A549 (cell line): Measurements from ENCODE around the gene YDJC. TPM values are rescaled to one million over a fixed set of nuclear protein-coding genes. Genes with fewer than 3 reads are reported as not detected.
A peak's percentile ranks its signal among the peaks of the same experiment; 100 is the strongest.

Experiments used
- ATAC-seq, 2 experiments: fragments of 200-7000 bp in 1 of 2; fragments of >200 bp in 1 of 2; cut with Nextera tagmentation in 1 of 2; cut with Tn5 transposase in 1 of 2; 3 replicates each; pipeline versions ENCODE4 v1.8.0 to v1.9.1; 2018 to 2020; ENCODE audit warnings: mild to moderate bottlenecking in 1 of 2, moderate library complexity in 1 of 2
- CTCF ChIA-PET: fragments of 300-600 bp; sonication (Branson Sonifier 250); formaldehyde crosslinking; extraction: SDS; loops from one replicate; lab custom pipeline; 2021; ENCODE audit warnings: antibody characterized with exemption, inconsistent platforms; lab: Yijun Ruan, JAX
- POLR2A ChIA-PET: fragments of 350-600 bp; formaldehyde crosslinking; extraction: SDS; loops from one replicate; lab custom pipeline; 2021; ENCODE audit warnings: antibody characterized with exemption, inconsistent platforms; lab: Yijun Ruan, JAX
- DNase-seq, 2 experiments: peaks; one replicate each; pipeline versions ENCODE4 v3.0.0 to v3.0.0-alpha.2; 2011 to 2016; ENCODE audit warnings: low read depth in 1 of 2, low spot score in 1 of 2
- FAIRE-seq: peaks from 2 replicates; lab custom pipeline; 2011; peaks lifted over from hg19 to GRCh38; lab: Jason Lieb, UNC
- H3K27ac ChIP-seq, 2 experiments: fragments of >200 bp; sonication (Bioruptor Twin); formaldehyde crosslinking; 3 replicates each; pipeline ENCODE4 v1.5.1; 2016 to 2017
- H3K4me1 ChIP-seq: fragments of >200 bp; sonication (Bioruptor Twin); formaldehyde crosslinking; 3 replicates; pipeline ENCODE4 v1.6.1; 2016
- H3K4me2 ChIP-seq: fragments of >200 bp; sonication (Bioruptor Twin); formaldehyde crosslinking; 3 replicates; pipeline ENCODE4 v1.6.1; 2016
- H3K4me3 ChIP-seq: fragments of >200 bp; sonication (Bioruptor Twin); formaldehyde crosslinking; 3 replicates; pipeline ENCODE4 v1.5.1; 2016
- H3K9me3 ChIP-seq: fragments of >200 bp; sonication (Bioruptor Twin); formaldehyde crosslinking; 3 replicates; pipeline ENCODE4 v1.6.1; 2016
- BHLHE40 ChIP-seq: IDR thresholded peaks from 2 replicates; pipeline ENCODE4 v1.6.1; 2012; ENCODE audit warnings: low read depth, low read length, inconsistent platforms
- CBX2 ChIP-seq: fragments of 200-600 bp; sonication (generic); IDR thresholded peaks from 2 replicates; pipeline ENCODE4 v1.6.1; 2016; ENCODE audit warnings: low read depth, mild to moderate bottlenecking, borderline replicate concordance
- CBX8 ChIP-seq: fragments of 200-600 bp; sonication (generic); IDR thresholded peaks from 2 replicates; pipeline ENCODE4 v1.6.1; 2016
- EP300 ChIP-seq, 2 experiments: fragments of >200 bp; sonication (Bioruptor Twin); formaldehyde crosslinking; IDR thresholded peaks; 2 replicates in 1 of 2; 3 replicates in 1 of 2; pipeline ENCODE4 v1.6.1; 2016 to 2017
- GATA3 ChIP-seq: IDR thresholded peaks from 2 replicates; pipeline ENCODE4 v1.6.1; 2012; ENCODE audit warnings: borderline replicate concordance
- HEYL ChIP-seq: fragments of 250-450 bp; sonication (Bioruptor Pico); IDR thresholded peaks from 2 replicates; pipeline ENCODE4 v1.8.0; 2021; ENCODE audit warnings: mild to moderate bottlenecking, moderate library complexity
- HOXB5 ChIP-seq: fragments of 250-450 bp; sonication (Bioruptor Pico); IDR thresholded peaks from 2 replicates; pipeline ENCODE4 v1.5.0; 2020; ENCODE audit warnings: mild to moderate bottlenecking, moderate library complexity
- JUNB ChIP-seq: fragments of >200 bp; sonication (Bioruptor Twin); formaldehyde crosslinking; IDR thresholded peaks from 2 replicates; pipeline ENCODE4 v1.6.1; 2016
- KDM1A ChIP-seq: fragments of 200-600 bp; sonication (generic); IDR thresholded peaks from 2 replicates; pipeline ENCODE4 v1.6.1; 2016; ENCODE audit warnings: low read depth, mild to moderate bottlenecking
- MAFK ChIP-seq: fragments of 450-650 bp; IDR thresholded peaks from 2 replicates; pipeline ENCODE4 v1.6.1; 2014; ENCODE audit not compliant: partially characterized antibody
- PHF8 ChIP-seq: fragments of 200-600 bp; sonication (generic); IDR thresholded peaks from 2 replicates; pipeline ENCODE4 v1.6.1; 2016; ENCODE audit warnings: low read depth, mild to moderate bottlenecking, antibody characterized with exemption, moderate library complexity, borderline replicate concordance
- RAD21 ChIP-seq, 2 experiments: fragments of >200 bp in 1 of 2; sonication (Bioruptor Twin) in 1 of 2; formaldehyde crosslinking in 1 of 2; IDR thresholded peaks in 1 of 2; conservative IDR thresholded peaks in 1 of 2; 2 replicates in 1 of 2; 3 replicates in 1 of 2; pipeline ENCODE4 v1.6.1; 2012 to 2018; ENCODE audit warnings: inconsistent platforms in 1 of 2
- RARB ChIP-seq: fragments of 250-450 bp; sonication (Bioruptor Pico); IDR thresholded peaks from 2 replicates; pipeline ENCODE4 v1.8.0; 2021; ENCODE audit warnings: mild to moderate bottlenecking, moderate library complexity
- RCOR1 ChIP-seq: fragments of 150-350 bp; IDR thresholded peaks from 2 replicates; pipeline ENCODE4 v1.6.1; 2014; ENCODE audit warnings: antibody characterized with exemption, low read length, low read depth
- SMC3 ChIP-seq: fragments of >200 bp; sonication (Bioruptor Twin); formaldehyde crosslinking; IDR thresholded peaks from 3 replicates; pipeline ENCODE4 v1.6.1; 2018; ENCODE audit warnings: inconsistent platforms
- ZSCAN20 ChIP-seq: fragments of 250-450 bp; sonication (Bioruptor Pico); IDR thresholded peaks from 2 replicates; pipeline ENCODE4 v1.8.0; 2022; ENCODE audit warnings: mild to moderate bottlenecking, moderate library complexity
- WGBS: methylation state at CpG from one replicate; pipeline ENCODE4 v1.1.6; 2017; ENCODE audit errors: missing lambda C conversion rate; 5-methylcytosine and 5-hydroxymethylcytosine counted together
- polyA plus RNA-seq, 4 experiments: library from polyadenylated mRNA; depleted of rRNA in 3 of 4; stranded (reverse); fragments of >200 nt; fragmentation: RNase III in 1 of 4; extraction: RNeasy Plus Mini Kit Qiagen cat#74134 plus additional on column Dnase treatment in 1 of 4; gene quantifications; 2 replicates in 3 of 4; 3 replicates in 1 of 4; pipeline ENCODE4 v1.2.3, GENCODE V29; 2011 to 2017
- TF ChIP-seq, protein P1 (sequence below): IDR thresholded peaks from 2 replicates; pipeline ENCODE4 v1.6.1; 2012
- TF ChIP-seq, protein P2 (sequence below): fragments of 150-350 bp; IDR thresholded peaks from 2 replicates; pipeline ENCODE4 v1.6.1; 2014; ENCODE audit warnings: low read depth, mild to moderate bottlenecking, low read length
- TF ChIP-seq, protein P3 (sequence below): IDR thresholded peaks from 2 replicates; pipeline ENCODE4 v1.6.1; 2012; ENCODE audit warnings: low read depth, borderline replicate concordance
- TF ChIP-seq, protein P4 (sequence below): IDR thresholded peaks from 2 replicates; pipeline ENCODE4 v1.6.1; 2012
- TF ChIP-seq, protein P5 (sequence below): fragments of 250-450 bp; sonication (Bioruptor Pico); IDR thresholded peaks from 2 replicates; pipeline ENCODE4 v1.5.0; 2020; ENCODE audit warnings: low read depth, mild to moderate bottlenecking, moderate library complexity
- TF ChIP-seq, protein P6 (sequence below): fragments of 450-650 bp; IDR thresholded peaks from 2 replicates; pipeline ENCODE4 v1.6.1; 2014; ENCODE audit warnings: antibody characterized with exemption

YDJC gene
- polyA plus RNA-seq, 2 of the 4 experiments (the other 2 are of a cell fraction) = 24.8 to 28.3 TPM

DNA sequence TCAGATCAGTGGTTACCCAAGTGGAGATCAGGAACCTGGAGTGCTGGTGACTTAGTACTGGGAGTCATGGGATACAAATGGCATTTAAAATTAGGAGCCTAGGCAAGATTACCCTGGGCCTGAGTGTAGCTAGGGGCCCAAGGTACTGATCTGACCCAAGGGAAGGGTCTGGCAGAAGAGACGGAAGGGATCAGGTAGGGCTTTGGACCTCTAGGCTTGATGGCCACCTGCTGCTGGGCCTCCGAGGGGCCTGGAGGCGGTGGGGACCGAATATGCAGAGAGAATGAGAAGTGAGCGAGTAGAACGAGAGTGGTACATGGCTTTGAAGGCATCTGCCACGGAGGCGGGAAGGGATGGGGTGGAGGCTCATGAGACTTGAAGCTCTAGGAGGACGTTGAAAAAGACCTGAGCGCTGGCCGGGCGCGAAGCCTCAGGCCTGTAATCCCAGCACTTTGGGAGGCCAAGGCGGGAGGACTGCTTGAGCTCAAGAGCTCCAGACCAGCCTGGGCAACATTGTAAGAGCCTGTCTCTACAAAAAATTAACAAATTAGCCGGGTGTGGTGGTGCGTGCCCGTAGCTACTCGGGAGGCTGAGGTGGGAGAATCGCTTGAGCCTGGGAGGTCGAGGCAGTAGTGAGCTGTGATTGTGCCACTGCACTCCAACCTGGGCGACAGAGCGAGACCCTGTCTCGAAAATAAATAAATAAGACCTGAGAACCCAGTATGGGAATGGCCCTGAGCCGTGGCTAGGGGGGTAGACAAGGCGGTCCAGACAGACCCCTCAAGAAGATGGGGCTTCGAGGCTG lies 35.4 kb upstream of the YDJC start:
- WGBS = 62% methylated on average over 26 of the region's 26 CpGs
- no peak for DNase-seq
- peak overlapping the region; percentile 93 to 98 for H3K27ac ChIP-seq
- H3K9me3 ChIP-seq = no peaks in the 10 kb centered on the region
- H3K4me3 ChIP-seq = peak overlapping the region; percentile 81
- ATAC-seq = peak in 1 of 2 experiments; percentile 6; a peak in 2 of 6 replicates
- TF ChIP-seq, protein P1, sequence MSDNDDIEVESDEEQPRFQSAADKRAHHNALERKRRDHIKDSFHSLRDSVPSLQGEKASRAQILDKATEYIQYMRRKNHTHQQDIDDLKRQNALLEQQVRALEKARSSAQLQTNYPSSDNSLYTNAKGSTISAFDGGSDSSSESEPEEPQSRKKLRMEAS = no peak
- TF ChIP-seq PHF8 = no peak
- no peak for TF ChIP-seq KDM1A
- TF ChIP-seq, protein P2, sequence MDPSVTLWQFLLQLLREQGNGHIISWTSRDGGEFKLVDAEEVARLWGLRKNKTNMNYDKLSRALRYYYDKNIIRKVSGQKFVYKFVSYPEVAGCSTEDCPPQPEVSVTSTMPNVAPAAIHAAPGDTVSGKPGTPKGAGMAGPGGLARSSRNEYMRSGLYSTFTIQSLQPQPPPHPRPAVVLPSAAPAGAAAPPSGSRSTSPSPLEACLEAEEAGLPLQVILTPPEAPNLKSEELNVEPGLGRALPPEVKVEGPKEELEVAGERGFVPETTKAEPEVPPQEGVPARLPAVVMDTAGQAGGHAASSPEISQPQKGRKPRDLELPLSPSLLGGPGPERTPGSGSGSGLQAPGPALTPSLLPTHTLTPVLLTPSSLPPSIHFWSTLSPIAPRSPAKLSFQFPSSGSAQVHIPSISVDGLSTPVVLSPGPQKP = no peak
- no peak for TF ChIP-seq BHLHE40
- TF ChIP-seq HOXB5 (CRISPR knock-in tag) = no peak
- TF ChIP-seq RAD21 (conservative IDR thresholded peaks at IDR 0.05 in 1 of 2, IDR thresholded peaks at IDR 0.05 in 1 of 2) = no peak
- TF ChIP-seq JUNB = no peak
- TF ChIP-seq, protein P3, sequence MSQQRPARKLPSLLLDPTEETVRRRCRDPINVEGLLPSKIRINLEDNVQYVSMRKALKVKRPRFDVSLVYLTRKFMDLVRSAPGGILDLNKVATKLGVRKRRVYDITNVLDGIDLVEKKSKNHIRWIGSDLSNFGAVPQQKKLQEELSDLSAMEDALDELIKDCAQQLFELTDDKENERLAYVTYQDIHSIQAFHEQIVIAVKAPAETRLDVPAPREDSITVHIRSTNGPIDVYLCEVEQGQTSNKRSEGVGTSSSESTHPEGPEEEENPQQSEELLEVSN = no peak
- no peak for TF ChIP-seq CBX8
- no peak for TF ChIP-seq SMC3
- TF ChIP-seq HEYL (CRISPR knock-in tag) = no peak
- no peak for TF ChIP-seq EP300 (IDR thresholded peaks at IDR 0.05)
- TF ChIP-seq GATA3 = no peak
- no peak for TF ChIP-seq CBX2
- TF ChIP-seq, protein P4, sequence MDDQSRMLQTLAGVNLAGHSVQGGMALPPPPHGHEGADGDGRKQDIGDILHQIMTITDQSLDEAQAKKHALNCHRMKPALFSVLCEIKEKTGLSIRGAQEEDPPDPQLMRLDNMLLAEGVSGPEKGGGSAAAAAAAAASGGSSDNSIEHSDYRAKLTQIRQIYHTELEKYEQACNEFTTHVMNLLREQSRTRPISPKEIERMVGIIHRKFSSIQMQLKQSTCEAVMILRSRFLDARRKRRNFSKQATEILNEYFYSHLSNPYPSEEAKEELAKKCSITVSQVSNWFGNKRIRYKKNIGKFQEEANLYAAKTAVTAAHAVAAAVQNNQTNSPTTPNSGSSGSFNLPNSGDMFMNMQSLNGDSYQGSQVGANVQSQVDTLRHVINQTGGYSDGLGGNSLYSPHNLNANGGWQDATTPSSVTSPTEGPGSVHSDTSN = no peak
- no peak for FAIRE-seq
- POLR2A ChIA-PET = interaction anchor here (0.6 to 2.1 kb wide), 2 partner anchors 36 to 49 kb away, joined by 3 to 4 read pairs; no protein-coding TSS in a partner anchor
- H3K4me1 ChIP-seq = no peaks in the 10 kb centered on the region; the same call in 2 of the 3 replicates
- CTCF ChIA-PET = interaction anchor here (0.6 to 1.5 kb wide), 4 partner anchors 12 to 330 kb away, joined by 3 to 5 read pairs (median 4); partner anchors contain the start of gene SDF2L1
- H3K4me2 ChIP-seq = peak overlapping the region; percentile 85

DNA sequence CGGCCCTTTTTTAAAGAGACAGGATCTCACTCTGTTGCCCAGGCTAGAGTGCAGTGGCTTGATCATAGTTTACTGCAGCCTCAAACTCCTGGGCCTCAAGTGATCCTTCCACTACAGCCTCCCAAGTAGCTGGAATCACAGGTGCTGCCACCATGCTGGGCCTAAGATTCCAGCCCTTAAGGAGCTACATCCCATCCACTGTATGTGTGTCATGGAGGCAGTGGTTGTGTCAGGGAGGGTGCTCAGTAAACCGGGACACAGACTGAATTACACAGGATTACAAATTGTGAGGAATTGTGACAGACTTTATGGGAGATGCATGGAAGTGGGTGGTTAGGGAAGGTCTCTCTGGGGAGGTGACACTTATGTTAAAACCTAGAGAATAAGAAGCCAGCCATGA lies 33.9 kb upstream of the YDJC start:
- ATAC-seq (no peak), FAIRE-seq (no peak)
- CTCF ChIA-PET = interaction anchor here (1.5 kb wide), 1 partner anchor 21 kb away, joined by 4 read pairs; the partner anchor contains the start of gene SDF2L1

More for the DNA sequence above, 33.9 kb upstream of the YDJC start:
- Histone ChIP-seq H3K4me3 (no peak overlapping the region), H3K4me2 (no peak overlapping the region), H3K27ac (no peak overlapping the region), H3K9me3 (no peaks in the 10 kb centered on the region)
- TF ChIP-seq, protein P5, sequence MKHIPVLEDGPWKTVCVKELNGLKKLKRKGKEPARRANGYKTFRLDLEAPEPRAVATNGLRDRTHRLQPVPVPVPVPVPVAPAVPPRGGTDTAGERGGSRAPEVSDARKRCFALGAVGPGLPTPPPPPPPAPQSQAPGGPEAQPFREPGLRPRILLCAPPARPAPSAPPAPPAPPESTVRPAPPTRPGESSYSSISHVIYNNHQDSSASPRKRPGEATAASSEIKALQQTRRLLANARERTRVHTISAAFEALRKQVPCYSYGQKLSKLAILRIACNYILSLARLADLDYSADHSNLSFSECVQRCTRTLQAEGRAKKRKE (CRISPR knock-in tag) = no peak
- no peak for TF ChIP-seq PHF8
- TF ChIP-seq RARB (CRISPR knock-in tag) = no peak
- no peak for TF ChIP-seq RCOR1
- TF ChIP-seq HOXB5 (CRISPR knock-in tag) = no peak
- TF ChIP-seq ZSCAN20 = no peak
- TF ChIP-seq, protein P6, sequence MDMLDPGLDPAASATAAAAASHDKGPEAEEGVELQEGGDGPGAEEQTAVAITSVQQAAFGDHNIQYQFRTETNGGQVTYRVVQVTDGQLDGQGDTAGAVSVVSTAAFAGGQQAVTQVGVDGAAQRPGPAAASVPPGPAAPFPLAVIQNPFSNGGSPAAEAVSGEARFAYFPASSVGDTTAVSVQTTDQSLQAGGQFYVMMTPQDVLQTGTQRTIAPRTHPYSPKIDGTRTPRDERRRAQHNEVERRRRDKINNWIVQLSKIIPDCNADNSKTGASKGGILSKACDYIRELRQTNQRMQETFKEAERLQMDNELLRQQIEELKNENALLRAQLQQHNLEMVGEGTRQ = no peak
- no peak for TF ChIP-seq MAFK
- TF ChIP-seq CBX8 = no peak
- TF ChIP-seq, all 56 proteins: peak for 0
- POLR2A ChIA-PET = no interaction called here
- no peaks in the 10 kb centered on the region; the same call in 2 of the 3 replicates for H3K4me1 ChIP-seq
- no peak for DNase-seq
- 40% methylated on average over 2 of the region's 2 CpGs for WGBS
